GM18870 (cell line): ENCODE data around the gene CXCL6.

Experiments
- ATAC-seq: cut with Tn5 transposase; IDR thresholded peaks from one replicate; pipeline ENCODE4 v1.9.1; 2021; ENCODE audit warnings: moderate library complexity; ENCODE audit not compliant: unreplicated experiment

CXCL6 gene

GRCh38 chr4:73841243-73841925 is 4.9 kb downstream of the CXCL6 start:
- no peak for ATAC-seq

GRCh38 chr4:73842696-73843095 is 6.2 kb downstream of the CXCL6 start:
- no peak for ATAC-seq

- ATAC-seq, result no peak
Measured at GRCh38 chr4:73843369-73843768, 6.9 kb downstream of the CXCL6 start.

- ATAC-seq, result no peak
Measured at GRCh38 chr4:73844345-73844744, 7.9 kb downstream of the CXCL6 start.

- no peak for ATAC-seq
Measured at GRCh38 chr4:73844806-73845205, 8.3 kb downstream of the CXCL6 start.

- no peak for ATAC-seq
Measured at GRCh38 chr4:73847526-73848182, 11.2 kb downstream of the CXCL6 start.

GRCh38 chr4:73848183-73848777 is 11.8 kb downstream of the CXCL6 start:
- no peak for ATAC-seq

- no peak for ATAC-seq
Measured at GRCh38 chr4:73850261-73850970, 13.9 kb downstream of the CXCL6 start.

GRCh38 chr4:73851293-73851692 is 14.8 kb downstream of the CXCL6 start:
- no peak for ATAC-seq

GRCh38 chr4:73852771-73853170 is 16.3 kb downstream of the CXCL6 start:
- no peak for ATAC-seq

GRCh38 chr4:73853246-73853704 is 16.8 kb downstream of the CXCL6 start, which contains the start of gene PF4V1:
TSS of gene PF4V1 (plus strand) at chr4:73853296. CDS start at chr4:73853363, 67 bp downstream.
- ATAC-seq, result no peak

GRCh38 chr4:73853718-73854473 is 17.4 kb downstream of the CXCL6 start:
- ATAC-seq, result no peak

GRCh38 chr4:73855406-73855805 is 18.9 kb downstream of the CXCL6 start:
- ATAC-seq, result no peak

- no peak for ATAC-seq
Measured at GRCh38 chr4:73856518-73856917, 20.0 kb downstream of the CXCL6 start.

- ATAC-seq, result no peak
Measured at GRCh38 chr4:73859614-73860088, 23.2 kb downstream of the CXCL6 start.

GRCh38 chr4:73860181-73860580 is 23.7 kb downstream of the CXCL6 start:
- no peak for ATAC-seq

GRCh38 chr4:73860917-73861316 is 24.4 kb downstream of the CXCL6 start:
- no peak for ATAC-seq

- no peak for ATAC-seq
Measured at GRCh38 chr4:73862322-73862721, 25.8 kb downstream of the CXCL6 start.

- no peak for ATAC-seq
Measured at GRCh38 chr4:73864365-73864764, 27.9 kb downstream of the CXCL6 start.

GRCh38 chr4:73864961-73865360 is 28.5 kb downstream of the CXCL6 start:
- no peak for ATAC-seq
